Omental fat pad (tissue), 4 donors: ENCODE measurements around the gene TCHHL1. TPM values are rescaled to one million over a fixed set of nuclear protein-coding genes. Genes with fewer than 3 reads are reported as not detected.
"Not testable (repeated sequence)": the region's sequence is repeated elsewhere in the genome, so short reads cannot be mapped to it uniquely, and the experiment has no call there.

ENCODE experiments used
- ATAC-seq: fragments of 150-250 bp; one replicate; pipeline ENCODE4 v1.9.1; 2016; ENCODE audit warnings: mild to moderate bottlenecking, moderate library complexity; ENCODE audit not compliant: low FRiP score
- DNase-seq: peaks from one replicate; pipeline ENCODE4 v3.0.0-alpha.2; 2019; ENCODE audit warnings: low spot score
- total RNA-seq, 4 donors: library from RNA; depleted of rRNA; stranded (reverse); fragments of >200 nt; gene quantifications; one replicate each; pipeline ENCODE4 v1.1.0, GENCODE V29; 2016
- TF ChIP-seq, protein P1 (sequence below), 3 donors: fragments of 450-650 bp; IDR thresholded peaks; one replicate each; pipeline ENCODE4 v1.5.1; 2016 to 2017; ENCODE audit warnings: antibody characterized with exemption in 3 of 3, mild to moderate bottlenecking in 3 of 3, moderate library complexity in 2 of 3

TCHHL1 gene
- total RNA-seq, 4 donors from 2014 or later: not detected

DNA sequence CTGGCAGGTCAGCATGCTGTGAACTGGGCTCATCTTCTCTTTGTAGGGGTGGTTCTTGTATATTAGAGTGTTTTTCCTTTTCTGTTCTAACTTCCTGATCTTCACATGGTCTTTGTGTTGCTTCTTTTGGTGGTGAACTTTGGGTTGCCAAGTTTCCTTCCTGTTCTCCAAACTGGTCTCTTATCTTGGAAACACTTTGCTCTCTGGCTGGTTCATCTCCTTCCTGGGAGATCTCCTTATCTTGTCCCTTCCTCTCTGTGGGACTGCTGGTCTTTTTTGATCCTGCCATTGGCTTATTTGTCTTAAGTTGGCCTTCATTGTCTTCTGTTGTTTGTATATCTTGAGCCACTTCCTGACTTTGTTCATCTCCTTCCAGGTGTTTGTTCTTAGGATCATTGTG lies 2.1 kb downstream of the TCHHL1 start:
- no peak for DNase-seq
- ATAC-seq: no peak

DNA sequence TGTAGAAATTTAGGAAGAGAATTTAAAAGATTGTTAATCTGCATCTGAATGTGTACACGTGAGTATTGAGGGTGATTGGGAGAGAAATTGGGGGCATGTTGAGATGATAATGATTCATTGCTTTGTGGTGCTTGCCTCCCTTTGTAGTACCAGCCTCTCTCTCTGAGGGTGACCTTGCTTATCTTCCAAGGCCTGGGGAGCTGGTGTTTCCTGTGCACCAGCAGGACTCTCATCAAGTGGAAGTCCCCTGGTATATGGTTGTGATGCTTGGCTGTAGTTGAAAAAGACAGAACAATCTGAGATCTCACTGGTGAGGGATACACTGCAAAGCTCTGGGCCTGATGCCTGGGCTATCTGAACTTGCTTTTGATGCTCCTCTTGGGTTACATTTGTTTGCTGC lies 4.0 kb downstream of the TCHHL1 start:
- ATAC-seq: no peak
- no peak for DNase-seq
- TF ChIP-seq, protein P1, sequence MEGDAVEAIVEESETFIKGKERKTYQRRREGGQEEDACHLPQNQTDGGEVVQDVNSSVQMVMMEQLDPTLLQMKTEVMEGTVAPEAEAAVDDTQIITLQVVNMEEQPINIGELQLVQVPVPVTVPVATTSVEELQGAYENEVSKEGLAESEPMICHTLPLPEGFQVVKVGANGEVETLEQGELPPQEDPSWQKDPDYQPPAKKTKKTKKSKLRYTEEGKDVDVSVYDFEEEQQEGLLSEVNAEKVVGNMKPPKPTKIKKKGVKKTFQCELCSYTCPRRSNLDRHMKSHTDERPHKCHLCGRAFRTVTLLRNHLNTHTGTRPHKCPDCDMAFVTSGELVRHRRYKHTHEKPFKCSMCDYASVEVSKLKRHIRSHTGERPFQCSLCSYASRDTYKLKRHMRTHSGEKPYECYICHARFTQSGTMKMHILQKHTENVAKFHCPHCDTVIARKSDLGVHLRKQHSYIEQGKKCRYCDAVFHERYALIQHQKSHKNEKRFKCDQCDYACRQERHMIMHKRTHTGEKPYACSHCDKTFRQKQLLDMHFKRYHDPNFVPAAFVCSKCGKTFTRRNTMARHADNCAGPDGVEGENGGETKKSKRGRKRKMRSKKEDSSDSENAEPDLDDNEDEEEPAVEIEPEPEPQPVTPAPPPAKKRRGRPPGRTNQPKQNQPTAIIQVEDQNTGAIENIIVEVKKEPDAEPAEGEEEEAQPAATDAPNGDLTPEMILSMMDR (IDR thresholded peaks at IDR 0.05): no peak

More for the DNA sequence above, 2.1 kb downstream of the TCHHL1 start:
- TF ChIP-seq, protein P1 (IDR thresholded peaks at IDR 0.05): no peak

DNA sequence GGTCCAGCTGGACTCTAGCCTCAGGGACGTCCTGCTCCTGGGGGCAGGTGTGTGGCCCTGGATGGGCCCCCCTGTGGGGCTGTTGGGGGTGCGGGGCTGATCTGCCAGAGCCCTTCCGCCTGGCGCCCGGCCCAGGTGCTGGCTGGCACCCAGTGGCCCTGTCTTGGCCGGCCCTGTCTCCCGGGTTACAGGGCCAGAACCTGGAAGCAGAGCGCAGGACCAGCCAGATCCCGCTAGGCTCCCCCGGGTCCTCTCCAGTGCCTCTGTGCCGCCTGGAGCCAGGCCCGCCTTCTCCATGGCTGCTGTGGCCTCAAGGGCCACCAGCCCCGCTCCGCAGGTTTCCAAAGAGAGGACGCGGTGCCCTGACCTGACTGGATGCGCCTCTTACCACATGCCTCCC lies 7.8 kb downstream of the TCHHL1 start:
- not testable (repeated sequence) for ATAC-seq, DNase-seq

DNA sequence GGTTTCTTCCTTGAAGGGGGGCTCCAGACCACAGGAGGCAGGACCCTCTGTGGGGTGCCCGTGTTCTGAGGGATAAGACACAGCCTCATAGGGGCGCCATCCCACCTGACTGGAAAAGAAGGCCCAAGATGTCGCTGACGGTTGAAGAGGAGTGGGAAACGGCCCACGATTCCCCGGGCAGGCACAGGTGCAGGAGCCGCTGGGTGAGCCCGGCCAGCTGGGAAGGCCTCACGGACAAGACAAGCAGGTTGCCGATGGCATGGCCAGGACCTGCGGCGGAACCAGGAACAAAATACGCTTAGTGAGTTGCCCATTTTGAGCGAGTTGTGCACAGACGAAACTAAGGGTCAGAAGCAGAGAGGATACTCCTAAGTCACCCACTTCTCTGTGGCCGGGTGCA lies 8.4 kb downstream of the TCHHL1 start:
- DNase-seq, ATAC-seq: not testable (repeated sequence)

DNA sequence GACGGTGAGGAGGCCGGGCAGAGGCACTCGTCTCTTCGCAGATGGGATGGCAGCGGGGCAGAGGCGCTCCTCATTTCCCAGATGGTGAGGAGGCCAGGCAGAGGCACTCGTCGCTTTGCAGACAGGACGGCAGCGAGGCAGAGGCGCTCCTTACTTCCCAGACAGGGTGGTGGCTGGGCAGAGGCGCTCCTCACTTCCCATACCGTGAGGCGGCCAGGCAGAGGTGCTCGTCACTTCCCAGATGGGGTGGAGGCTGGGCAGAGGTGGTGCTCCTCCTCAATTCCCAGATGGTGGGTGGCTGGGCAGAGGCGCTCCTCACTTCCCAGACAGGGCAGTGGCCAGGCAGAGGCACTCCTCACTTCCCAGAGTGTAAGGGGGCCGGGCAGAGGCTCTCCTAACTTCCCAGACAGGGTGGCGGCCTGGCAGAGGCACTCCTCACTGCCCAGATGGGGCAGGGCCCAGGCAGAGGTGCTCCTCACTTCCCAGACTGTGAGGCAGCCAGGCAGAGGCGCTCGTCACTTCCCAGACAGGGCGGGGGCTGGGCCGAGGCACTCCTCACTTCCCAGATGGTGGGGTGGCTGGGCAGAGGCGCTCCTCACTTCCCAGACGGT lies 9.9 kb downstream of the TCHHL1 start:
- DNase-seq (no peak), ATAC-seq (no peak)
- TF ChIP-seq, protein P1 (IDR thresholded peaks at IDR 0.05): no peak

DNA sequence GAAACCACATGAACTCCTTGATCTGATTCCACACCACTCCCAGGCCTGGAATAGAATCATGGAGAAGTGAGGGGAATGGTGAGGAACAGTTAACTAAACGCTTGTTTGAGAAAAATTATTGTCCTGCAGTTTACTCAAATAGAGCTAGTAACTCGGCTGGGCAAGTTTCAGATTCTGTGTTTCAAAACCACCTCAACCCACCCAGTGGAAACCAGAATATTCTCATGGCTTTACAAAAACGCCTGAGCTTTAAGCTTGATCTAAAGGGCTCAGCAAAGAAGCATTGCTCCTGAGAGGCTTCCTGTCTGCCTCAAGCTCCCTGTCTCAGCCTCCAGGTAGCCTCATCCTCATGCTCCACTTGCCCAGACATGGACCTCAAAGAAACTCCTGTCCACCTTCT lies 16.6 kb downstream of the TCHHL1 start:
- ATAC-seq (no peak), DNase-seq (no peak)

DNA sequence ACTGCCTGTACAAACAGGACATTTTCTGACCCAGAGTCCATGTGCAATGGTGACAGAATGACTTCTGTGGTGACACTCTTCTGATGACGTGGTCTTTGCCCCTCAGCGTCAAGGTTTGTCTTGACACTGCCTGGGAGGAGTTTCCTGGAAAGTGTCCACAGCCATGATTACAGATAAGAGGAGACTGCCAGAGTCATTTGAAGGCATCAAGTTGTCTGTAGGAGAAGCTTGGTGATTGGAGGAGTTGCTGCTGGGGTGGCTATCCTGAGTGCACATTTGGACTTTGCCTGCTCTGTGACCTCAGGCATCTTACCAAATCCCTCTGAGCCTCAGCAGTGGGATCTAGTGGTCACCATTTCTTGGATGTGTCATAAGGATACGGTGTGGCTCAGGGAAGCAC lies 17.7 kb downstream of the TCHHL1 start:
- ATAC-seq (no peak), DNase-seq (no peak)
- TF ChIP-seq, protein P1 (IDR thresholded peaks at IDR 0.05): no peak

More for the DNA sequence above, 16.6 kb downstream of the TCHHL1 start:
- TF ChIP-seq, protein P1 (IDR thresholded peaks at IDR 0.05): no peak

DNA sequence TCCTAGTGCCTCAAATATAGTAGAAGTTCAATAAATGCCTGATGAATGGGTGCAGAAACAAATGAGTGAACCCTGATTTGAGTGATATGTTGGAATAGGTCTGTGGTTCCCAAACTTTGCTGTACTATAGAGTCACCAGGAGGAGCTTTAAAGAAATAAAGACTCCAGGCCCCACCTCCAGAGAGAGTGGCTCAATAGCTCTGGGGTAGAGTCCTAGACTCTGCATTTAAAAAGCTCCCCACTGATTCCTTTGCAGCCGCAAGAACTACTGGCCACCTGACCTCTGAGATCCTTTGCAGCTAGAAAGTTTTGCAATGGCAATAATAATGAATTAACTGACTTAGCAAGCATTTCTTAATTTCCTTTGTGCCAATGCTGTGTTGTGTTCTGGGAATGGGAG lies 20.9 kb downstream of the TCHHL1 start:
- no peak for ATAC-seq
- no peak for DNase-seq
- TF ChIP-seq, protein P1 (IDR thresholded peaks at IDR 0.05): no peak
